Vagina (tissue), 2 donors: Measurements from ENCODE around the gene G3BP1. TPM values are rescaled to one million over a fixed set of nuclear protein-coding genes. Genes with fewer than 3 reads are reported as not detected.

Source experiments
- DNase-seq, 2 donors: peaks; one replicate each; pipeline ENCODE4 v3.0.0-alpha.2; 2017; ENCODE audit errors: extremely low spot score in 2 of 2
- H3K27ac ChIP-seq: fragments of 200-600 bp; sonication (generic); one replicate; pipeline ENCODE4 v1.5.1; 2019
- H3K27me3 ChIP-seq: fragments of 200-600 bp; sonication (generic); one replicate; pipeline ENCODE4 v1.5.1; 2019
- H3K36me3 ChIP-seq, 2 donors: fragments of 200-600 bp; sonication (generic); one replicate each; pipeline ENCODE4 v1.5.1; 2017 to 2019
- H3K4me1 ChIP-seq: fragments of 200-600 bp; sonication (generic); one replicate; pipeline ENCODE4 v1.5.1; 2019
- H3K4me3 ChIP-seq, 2 donors: fragments of 200-600 bp; sonication (generic); 1 replicate in 1 of 2; 2 replicates in 1 of 2; pipeline ENCODE4 v1.5.1; 2016 to 2019
- H3K9me3 ChIP-seq: fragments of 200-600 bp; sonication (generic); one replicate; pipeline ENCODE4 v1.5.1; 2019
- POLR2A ChIP-seq, 2 donors: fragments of 450-650 bp; IDR thresholded peaks; one replicate each; pipeline ENCODE4 v1.6.1; 2017; ENCODE audit warnings: antibody characterized with exemption in 2 of 2, mild to moderate bottlenecking in 2 of 2, moderate library complexity in 2 of 2
- POLR2AphosphoS5 ChIP-seq, 2 donors: sonication (generic); formaldehyde crosslinking; IDR thresholded peaks; one replicate each; pipeline ENCODE4 v1.9.0; 2017; ENCODE audit warnings: antibody characterized with exemption in 2 of 2, mild to moderate bottlenecking in 2 of 2, low read depth in 1 of 2; ENCODE audit not compliant: insufficient read depth in 1 of 2
- intact Hi-C: fragments of 100-400 bp; cut with DNase I; formaldehyde crosslinking; loops from one replicate; pipeline ENCODE4 v1.15.1; 2023
- total RNA-seq: library from RNA; depleted of rRNA; stranded (reverse); fragments of >200 nt; gene quantifications from one replicate; pipeline ENCODE4 v1.2.3, GENCODE V29; 2016
- TF ChIP-seq, protein P1 (sequence below), 3 experiments: fragments of 450-650 bp in 2 of 3; fragments of 200-600 bp in 1 of 3; sonication (generic) in 1 of 3; IDR thresholded peaks; one replicate each; pipeline ENCODE4 v1.5.1; 2017 to 2019; ENCODE audit warnings: antibody characterized with exemption in 3 of 3, mild to moderate bottlenecking in 2 of 3, moderate library complexity in 2 of 3

G3BP1 gene
- total RNA-seq, 1 donor from 2014 or later: 97.0 TPM

DNA sequence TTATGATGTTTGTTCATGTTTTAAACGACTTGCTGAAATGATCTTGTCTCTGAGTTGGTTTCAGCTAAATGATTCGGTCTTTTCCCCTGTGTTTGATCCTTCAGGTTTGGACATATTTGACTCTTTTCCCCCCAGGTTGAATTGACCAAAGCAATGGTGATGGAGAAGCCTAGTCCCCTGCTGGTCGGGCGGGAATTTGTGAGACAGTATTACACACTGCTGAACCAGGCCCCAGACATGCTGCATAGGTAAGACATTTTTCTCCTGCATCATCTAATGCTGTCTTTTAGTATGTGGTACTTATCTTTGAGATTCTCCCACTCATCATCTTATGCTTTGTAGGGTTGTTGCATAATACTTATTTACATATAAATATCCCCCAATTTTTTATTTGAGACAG, 14.7 kb downstream of the G3BP1 start:
- Histone ChIP-seq H3K9me3 (no peaks in the 10 kb centered on the region), H3K4me3 (no peak overlapping the region), H3K27ac (no peak overlapping the region), H3K36me3 (peaks cover 0 to 38% of the 10 kb centered on the region in 2 donors), H3K4me1 (peaks cover 59% of the 10 kb centered on the region), H3K27me3 (no peaks in the 10 kb centered on the region)
- TF ChIP-seq POLR2AphosphoS5 (IDR thresholded peaks at IDR 0.05; ENCODE audit: insufficient read depth in 1 of 2, low read depth in 1 of 2) (no peak), POLR2A (IDR thresholded peaks at IDR 0.05) (no peak)
- TF ChIP-seq, protein P1, sequence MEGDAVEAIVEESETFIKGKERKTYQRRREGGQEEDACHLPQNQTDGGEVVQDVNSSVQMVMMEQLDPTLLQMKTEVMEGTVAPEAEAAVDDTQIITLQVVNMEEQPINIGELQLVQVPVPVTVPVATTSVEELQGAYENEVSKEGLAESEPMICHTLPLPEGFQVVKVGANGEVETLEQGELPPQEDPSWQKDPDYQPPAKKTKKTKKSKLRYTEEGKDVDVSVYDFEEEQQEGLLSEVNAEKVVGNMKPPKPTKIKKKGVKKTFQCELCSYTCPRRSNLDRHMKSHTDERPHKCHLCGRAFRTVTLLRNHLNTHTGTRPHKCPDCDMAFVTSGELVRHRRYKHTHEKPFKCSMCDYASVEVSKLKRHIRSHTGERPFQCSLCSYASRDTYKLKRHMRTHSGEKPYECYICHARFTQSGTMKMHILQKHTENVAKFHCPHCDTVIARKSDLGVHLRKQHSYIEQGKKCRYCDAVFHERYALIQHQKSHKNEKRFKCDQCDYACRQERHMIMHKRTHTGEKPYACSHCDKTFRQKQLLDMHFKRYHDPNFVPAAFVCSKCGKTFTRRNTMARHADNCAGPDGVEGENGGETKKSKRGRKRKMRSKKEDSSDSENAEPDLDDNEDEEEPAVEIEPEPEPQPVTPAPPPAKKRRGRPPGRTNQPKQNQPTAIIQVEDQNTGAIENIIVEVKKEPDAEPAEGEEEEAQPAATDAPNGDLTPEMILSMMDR (IDR thresholded peaks at IDR 0.05): no peak
- DNase-seq: no peak
- intact Hi-C loops: no loop called here

DNA sequence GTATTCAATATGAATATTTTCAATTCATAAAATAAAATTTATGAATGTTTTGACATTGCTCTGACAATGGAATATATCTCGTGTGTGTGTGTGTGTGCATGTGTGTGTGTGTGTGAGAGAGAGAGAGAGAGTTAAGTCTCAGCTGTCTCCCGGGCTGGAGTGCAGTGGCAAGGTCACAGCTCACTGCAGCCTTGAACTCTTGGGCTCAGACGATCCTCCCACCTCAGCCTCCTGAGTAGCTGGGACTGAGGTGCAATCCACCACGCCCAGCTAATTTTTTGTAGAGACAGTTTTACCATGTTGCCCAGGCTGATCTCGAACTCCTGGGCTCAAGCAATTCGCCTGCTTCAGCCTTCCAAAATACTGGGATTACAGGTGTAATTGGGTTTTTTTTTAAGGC, 16.1 kb downstream of the G3BP1 start:
- Histone ChIP-seq H3K4me1 (peaks cover 46% of the 10 kb centered on the region), H3K27me3 (no peaks in the 10 kb centered on the region), H3K27ac (no peak overlapping the region), H3K9me3 (no peaks in the 10 kb centered on the region), H3K4me3 (no peak overlapping the region), H3K36me3 (peaks cover 0 to 51% of the 10 kb centered on the region in 2 donors)
- no peak for DNase-seq
- TF ChIP-seq, protein P1 (IDR thresholded peaks at IDR 0.05): no peak
- TF ChIP-seq POLR2A (IDR thresholded peaks at IDR 0.05) (no peak), POLR2AphosphoS5 (IDR thresholded peaks at IDR 0.05; ENCODE audit: insufficient read depth in 1 of 2, low read depth in 1 of 2) (no peak)
- intact Hi-C loops: no loop called here

DNA sequence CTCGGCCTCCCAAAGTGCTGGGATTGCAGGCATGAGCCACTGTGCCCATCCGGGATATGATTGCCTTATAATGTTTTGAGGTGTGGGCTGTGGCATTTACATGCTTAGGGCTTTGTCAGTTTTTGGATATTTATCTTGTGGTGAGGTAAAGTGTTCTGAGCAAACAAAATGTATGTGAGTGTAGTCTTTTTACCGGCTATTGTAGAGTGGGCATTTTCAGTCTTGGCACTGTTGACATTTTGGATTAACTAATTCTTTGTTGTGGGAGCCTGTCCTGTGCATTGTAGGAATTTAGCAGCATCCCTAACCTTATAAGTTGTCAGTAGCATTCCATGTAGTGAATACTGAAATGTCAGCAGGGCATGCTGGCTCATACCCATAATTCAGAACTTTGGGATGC, 21.6 kb downstream of the G3BP1 start:
- no peaks in the 10 kb centered on the region for H3K27me3 ChIP-seq
- no peaks in the 10 kb centered on the region for H3K4me1 ChIP-seq
- H3K4me3 ChIP-seq: no peak overlapping the region
- DNase-seq: no peak
- no peak for TF ChIP-seq POLR2AphosphoS5 (IDR thresholded peaks at IDR 0.05; ENCODE audit: insufficient read depth in 1 of 2, low read depth in 1 of 2)
- no peak for TF ChIP-seq POLR2A (IDR thresholded peaks at IDR 0.05)
- TF ChIP-seq, protein P1 (IDR thresholded peaks at IDR 0.05): no peak
- H3K9me3 ChIP-seq: no peaks in the 10 kb centered on the region
- intact Hi-C loops: no loop called here
- peaks cover 0 to 93% of the 10 kb centered on the region in 2 donors for H3K36me3 ChIP-seq
- H3K27ac ChIP-seq: no peak overlapping the region

DNA sequence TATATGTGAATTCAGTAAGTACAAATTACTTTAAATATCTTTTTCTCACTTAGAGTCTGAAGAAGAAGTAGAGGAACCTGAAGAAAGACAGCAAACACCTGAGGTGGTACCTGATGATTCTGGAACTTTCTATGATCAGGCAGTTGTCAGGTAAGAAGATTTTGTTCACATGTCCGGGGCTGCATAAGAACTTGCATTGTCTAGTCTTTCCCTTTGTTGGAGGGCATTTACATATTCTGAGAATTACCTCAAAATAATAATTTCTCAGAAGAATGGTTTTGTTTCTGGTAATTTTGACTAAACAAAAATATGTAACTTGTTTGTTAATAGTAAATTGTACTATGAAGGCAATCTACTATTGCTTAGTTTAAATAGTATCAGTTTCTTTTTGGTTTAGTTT, 23.7 kb downstream of the G3BP1 start:
- no peak overlapping the region for H3K27ac ChIP-seq
- intact Hi-C loops: no loop called here

DNA sequence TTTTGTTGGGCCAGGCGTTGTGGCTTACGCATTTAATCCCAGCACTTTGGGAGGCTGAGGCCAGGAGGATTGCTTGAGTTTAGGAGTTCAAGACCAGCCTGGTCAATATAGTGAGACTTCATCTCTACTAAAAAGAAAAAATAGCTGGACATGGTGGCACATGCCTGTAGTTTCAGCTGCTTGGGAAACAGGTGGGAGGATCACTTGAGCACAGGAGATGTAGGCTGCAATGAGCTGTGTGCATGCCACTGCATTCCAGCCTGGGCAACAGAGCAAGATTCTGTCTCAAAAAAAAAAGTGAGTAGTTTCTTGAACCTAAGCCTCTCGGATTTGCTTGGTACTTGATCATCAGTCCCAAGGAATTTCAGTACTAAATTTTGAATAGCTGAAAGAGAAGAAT, 26.9 kb downstream of the G3BP1 start:
- peaks cover 3 to 98% of the 10 kb centered on the region in 2 donors for H3K36me3 ChIP-seq

More for the DNA sequence above, 23.7 kb downstream of the G3BP1 start:
- no peak overlapping the region for H3K4me3 ChIP-seq
- H3K27me3 ChIP-seq: no peaks in the 10 kb centered on the region
- H3K36me3 ChIP-seq: peaks cover 3 to 96% of the 10 kb centered on the region in 2 donors
- H3K9me3 ChIP-seq: no peaks in the 10 kb centered on the region
- H3K4me1 ChIP-seq: no peaks in the 10 kb centered on the region
- no peak for DNase-seq
- no peak for TF ChIP-seq POLR2AphosphoS5 (IDR thresholded peaks at IDR 0.05; ENCODE audit: insufficient read depth in 1 of 2, low read depth in 1 of 2)
- TF ChIP-seq, protein P1 (IDR thresholded peaks at IDR 0.05): no peak
- no peak for TF ChIP-seq POLR2A (IDR thresholded peaks at IDR 0.05)

More for the DNA sequence above, 26.9 kb downstream of the G3BP1 start:
- Histone ChIP-seq H3K27me3 (no peaks in the 10 kb centered on the region), H3K9me3 (no peaks in the 10 kb centered on the region), H3K4me3 (no peak overlapping the region), H3K27ac (no peak overlapping the region), H3K4me1 (no peaks in the 10 kb centered on the region)
- intact Hi-C loops: no loop called here
- TF ChIP-seq, protein P1 (IDR thresholded peaks at IDR 0.05): no peak
- no peak for TF ChIP-seq POLR2A (IDR thresholded peaks at IDR 0.05)
- TF ChIP-seq POLR2AphosphoS5 (IDR thresholded peaks at IDR 0.05; ENCODE audit: insufficient read depth in 1 of 2, low read depth in 1 of 2): no peak
- no peak for DNase-seq
